BLaER1 treated with 17β-estradiol and CSF1 and Interleukin-3, amounts not matched to agents 10 nM and 100 nM (cell line): ENCODE results near the gene TP53I11.

ENCODE experiments used
- H3K27ac ChIP-seq, 11 experiments: shearing (Covaris generic); formaldehyde crosslinking; 2 replicates each; pipeline ENCODE4 v1.8.1; 2022
- H3K27me3 ChIP-seq, 11 experiments: shearing (Covaris generic); formaldehyde crosslinking; 2 replicates each; pipeline ENCODE4 v1.8.1; 2022
- H3K36me3 ChIP-seq, 11 experiments: shearing (Covaris generic); formaldehyde crosslinking; 2 replicates each; pipeline ENCODE4 v1.8.1; 2022
- H3K4me1 ChIP-seq, 10 experiments: shearing (Covaris generic); formaldehyde crosslinking; 2 replicates each; pipeline ENCODE4 v1.8.1; 2022
- H3K4me2 ChIP-seq, 11 experiments: shearing (Covaris generic); formaldehyde crosslinking; 2 replicates each; pipeline ENCODE4 v1.8.1; 2022
- H3K4me3 ChIP-seq, 10 experiments: shearing (Covaris generic); formaldehyde crosslinking; 2 replicates each; pipeline ENCODE4 v1.8.1; 2022
- H3K9ac ChIP-seq, 11 experiments: shearing (Covaris generic); formaldehyde crosslinking; 2 replicates each; pipeline ENCODE4 v1.8.1; 2022
- H3K9me3 ChIP-seq, 11 experiments: shearing (Covaris generic); formaldehyde crosslinking; replicated peaks in 1 of 11; 2 replicates each; pipeline ENCODE4 v1.8.1; 2022
- H4K20me1 ChIP-seq, 11 experiments: shearing (Covaris generic); formaldehyde crosslinking; 2 replicates each; pipeline ENCODE4 v1.8.1; 2022
- Cebpa-rat ChIP-seq, 11 experiments: shearing (Covaris generic); IDR thresholded peaks; 2 replicates each; pipeline ENCODE4 v1.8.1; 2022

TP53I11 gene

DNA sequence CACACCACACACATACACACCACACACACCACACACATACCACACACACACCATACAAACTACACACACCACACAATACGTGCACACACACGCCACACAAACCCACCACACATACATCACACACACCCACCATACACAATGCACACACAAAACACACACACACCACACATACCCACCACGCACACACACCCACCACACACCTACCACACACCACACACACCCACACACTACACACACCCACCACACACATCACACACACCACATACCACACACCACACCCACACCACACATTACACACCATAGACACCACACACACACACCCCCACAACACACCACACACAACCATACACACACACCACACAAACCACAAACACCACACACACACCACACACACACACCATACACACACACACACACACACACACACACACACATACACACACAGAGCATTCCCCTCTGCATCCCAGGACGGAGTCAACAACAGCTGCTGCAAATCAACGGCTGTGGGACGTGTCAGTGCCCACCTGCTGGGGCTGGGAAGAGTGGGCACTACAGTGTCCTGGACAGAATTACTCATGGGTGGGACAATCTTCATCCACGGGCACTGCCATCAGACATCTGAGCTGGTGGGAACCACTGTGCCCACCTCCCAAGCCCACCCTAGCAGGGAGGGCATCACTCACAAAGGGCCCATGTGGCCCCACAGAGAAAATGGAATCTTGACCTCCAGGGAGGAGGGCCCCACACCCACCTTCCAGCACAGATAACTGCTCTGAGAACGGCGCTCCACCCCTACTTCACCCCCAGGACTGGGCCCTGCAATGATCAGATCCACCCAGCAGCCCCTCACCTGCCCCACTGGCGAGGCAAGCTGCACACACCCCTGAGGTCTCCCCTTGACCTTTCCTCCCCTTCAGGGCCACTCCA is 8.4 kb downstream of the TP53I11 start:
- Histone ChIP-seq H3K27me3 (no peaks in the 10 kb centered on the region), H4K20me1 (peaks cover 81 to 100% (median 97%) of the 10 kb centered on the region in 11 experiments), H3K27ac (peak overlapping the region in 9 of 11 experiments; percentile 50 to 99 (median 72); a peak in 18 of 22 replicates), H3K4me3 (peak overlapping the region in 8 of 10 experiments; percentile 44 to 59 (median 49); a peak in 16 of 20 replicates), H3K4me1 (peaks cover 94 to 100% (median 100%) of the 10 kb centered on the region in 10 experiments), H3K4me2 (peak overlapping the region; percentile 86 to 99 (median 97)), H3K9me3 (no peaks in the 10 kb centered on the region), H3K36me3 (peaks cover 5 to 73% (median 50%) of the 10 kb centered on the region in 11 experiments; a peak in 18 of 22 replicates), H3K9ac (peak overlapping the region; percentile 11 to 99 (median 61); a peak in 18 of 22 replicates)
- no peak for TF ChIP-seq Cebpa-rat (IDR thresholded peaks at IDR 0.05)

DNA sequence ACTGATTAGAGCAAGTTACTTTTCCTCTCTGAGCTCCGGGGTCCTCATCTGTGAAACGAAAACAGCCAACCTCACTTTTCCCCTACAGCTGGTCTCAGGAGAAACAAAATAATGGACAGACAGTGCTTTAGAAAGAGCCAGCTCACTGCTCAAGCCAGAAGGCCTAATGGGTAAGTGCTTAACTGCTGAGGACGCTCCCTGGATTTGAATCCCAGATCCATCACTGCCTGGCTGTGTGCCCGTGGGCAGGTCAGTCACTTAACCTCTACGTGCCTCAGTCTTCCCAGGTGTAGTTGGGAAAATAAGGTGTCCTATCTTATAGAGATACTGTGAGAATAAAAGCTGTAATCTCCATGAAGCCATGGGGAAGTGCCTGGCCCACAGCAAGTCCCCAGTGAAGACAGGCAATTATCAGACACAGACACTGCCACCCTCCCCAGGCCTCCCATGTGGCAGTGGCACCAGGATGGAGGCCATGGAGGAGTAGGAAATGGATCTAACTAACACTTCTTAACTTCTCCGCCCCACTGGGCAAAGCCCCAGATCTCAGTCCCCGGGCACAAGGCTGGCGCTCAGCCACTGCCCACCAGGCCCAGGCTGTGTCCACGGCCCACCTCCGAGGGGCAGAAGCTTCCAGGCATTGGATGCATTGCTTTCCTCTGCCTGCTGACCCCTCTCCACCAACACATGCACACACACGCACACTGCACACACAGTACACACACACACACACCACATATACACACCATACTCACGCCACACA is 9.2 kb downstream of the TP53I11 start:
- H3K4me3 ChIP-seq, result peak overlapping the region in 6 of 10 experiments; percentile 3 to 51 (median 45); a peak in 7 of 20 replicates
- H3K27me3 ChIP-seq, result no peaks in the 10 kb centered on the region
- peak overlapping the region in 9 of 11 experiments; percentile 32 to 99 (median 72); a peak in 17 of 22 replicates for H3K27ac ChIP-seq
- H3K4me2 ChIP-seq, result peak overlapping the region; percentile 86 to 99 (median 97)
- H3K4me1 ChIP-seq, result peaks cover 90 to 100% (median 100%) of the 10 kb centered on the region in 10 experiments
- H3K36me3 ChIP-seq, result peaks cover 6 to 71% (median 49%) of the 10 kb centered on the region in 11 experiments; a peak in 18 of 22 replicates
- H4K20me1 ChIP-seq, result peaks cover 81 to 100% (median 97%) of the 10 kb centered on the region in 11 experiments
- no peaks in the 10 kb centered on the region for H3K9me3 ChIP-seq
- H3K9ac ChIP-seq, result peak overlapping the region in 10 of 11 experiments; percentile 11 to 99 (median 62); a peak in 17 of 22 replicates
- TF ChIP-seq Cebpa-rat (IDR thresholded peaks at IDR 0.05), result no peak

DNA sequence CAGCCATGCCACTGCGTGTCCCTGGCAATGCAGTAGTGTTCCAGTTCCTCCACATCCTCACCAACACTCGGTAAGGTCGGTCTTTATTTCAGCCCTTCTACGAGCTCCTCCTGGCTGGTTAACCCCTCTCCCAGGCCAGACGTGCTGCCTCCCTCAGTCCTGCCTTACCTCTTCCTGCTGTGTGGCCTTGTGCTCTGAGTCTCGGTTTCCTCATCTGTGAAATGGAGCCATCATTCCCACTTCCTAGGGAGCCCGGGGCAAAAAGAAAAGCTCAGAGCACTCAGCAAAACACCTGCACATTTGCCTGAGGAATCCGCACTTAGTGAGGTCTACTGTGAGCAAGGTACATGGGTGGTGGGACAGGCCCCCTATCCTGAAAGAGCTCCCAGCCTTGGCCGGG is 9.8 kb downstream of the TP53I11 start:
- H3K4me1 ChIP-seq, result peaks cover 84 to 100% (median 94%) of the 10 kb centered on the region in 10 experiments
- H3K4me2 ChIP-seq, result peak overlapping the region; percentile 86 to 99 (median 97)
- no peak for TF ChIP-seq Cebpa-rat (IDR thresholded peaks at IDR 0.05)
- peaks cover 75 to 100% (median 97%) of the 10 kb centered on the region in 11 experiments for H4K20me1 ChIP-seq
- H3K9me3 ChIP-seq, result no peaks in the 10 kb centered on the region
- H3K9ac ChIP-seq, result peak overlapping the region in 10 of 11 experiments; percentile 11 to 99 (median 62); a peak in 13 of 22 replicates
- H3K36me3 ChIP-seq, result peaks cover 8 to 70% (median 52%) of the 10 kb centered on the region in 11 experiments; a peak in 19 of 22 replicates
- H3K27ac ChIP-seq, result peak overlapping the region in 9 of 11 experiments; percentile 32 to 99 (median 72); a peak in 16 of 22 replicates
- no peaks in the 10 kb centered on the region for H3K27me3 ChIP-seq
- H3K4me3 ChIP-seq, result peak overlapping the region in 2 of 10 experiments; percentile 3 to 33; a peak in 2 of 20 replicates

DNA sequence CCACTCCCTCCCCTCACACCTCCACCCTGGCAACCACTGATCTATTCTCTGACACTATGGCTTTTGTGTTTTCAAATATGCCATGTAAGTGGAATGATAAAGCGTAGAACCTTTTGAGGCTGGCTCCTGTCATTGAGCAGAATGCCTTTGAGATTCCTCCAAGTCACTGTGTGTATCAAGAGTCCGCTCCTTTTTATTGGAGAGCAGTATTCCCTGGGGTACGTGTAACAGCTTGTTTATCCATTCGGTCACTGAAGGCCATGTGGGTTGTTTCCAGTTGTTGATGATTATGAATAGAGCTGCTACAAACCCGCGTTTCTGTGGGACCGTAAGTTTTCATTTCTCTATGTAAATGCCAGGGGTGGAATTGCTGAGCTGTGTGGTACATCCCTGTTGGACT is 10.3 kb downstream of the TP53I11 start:
- Histone ChIP-seq H4K20me1 (peaks cover 74 to 99% (median 95%) of the 10 kb centered on the region in 11 experiments), H3K36me3 (peaks cover 11 to 70% (median 51%) of the 10 kb centered on the region in 11 experiments; a peak in 21 of 22 replicates), H3K4me1 (peaks cover 80 to 96% (median 90%) of the 10 kb centered on the region in 10 experiments), H3K9me3 (no peaks in the 10 kb centered on the region), H3K4me3 (peak overlapping the region in 1 of 10 experiments; percentile 3; a peak in 2 of 20 replicates), H3K9ac (peak overlapping the region in 3 of 11 experiments; percentile 72 to 99 (median 99); a peak in 4 of 22 replicates), H3K27me3 (no peaks in the 10 kb centered on the region), H3K27ac (peak overlapping the region in 4 of 11 experiments; percentile 71 to 99 (median 80); a peak in 7 of 22 replicates), H3K4me2 (peak overlapping the region; percentile 86 to 99 (median 97))
- no peak for TF ChIP-seq Cebpa-rat (IDR thresholded peaks at IDR 0.05)

DNA sequence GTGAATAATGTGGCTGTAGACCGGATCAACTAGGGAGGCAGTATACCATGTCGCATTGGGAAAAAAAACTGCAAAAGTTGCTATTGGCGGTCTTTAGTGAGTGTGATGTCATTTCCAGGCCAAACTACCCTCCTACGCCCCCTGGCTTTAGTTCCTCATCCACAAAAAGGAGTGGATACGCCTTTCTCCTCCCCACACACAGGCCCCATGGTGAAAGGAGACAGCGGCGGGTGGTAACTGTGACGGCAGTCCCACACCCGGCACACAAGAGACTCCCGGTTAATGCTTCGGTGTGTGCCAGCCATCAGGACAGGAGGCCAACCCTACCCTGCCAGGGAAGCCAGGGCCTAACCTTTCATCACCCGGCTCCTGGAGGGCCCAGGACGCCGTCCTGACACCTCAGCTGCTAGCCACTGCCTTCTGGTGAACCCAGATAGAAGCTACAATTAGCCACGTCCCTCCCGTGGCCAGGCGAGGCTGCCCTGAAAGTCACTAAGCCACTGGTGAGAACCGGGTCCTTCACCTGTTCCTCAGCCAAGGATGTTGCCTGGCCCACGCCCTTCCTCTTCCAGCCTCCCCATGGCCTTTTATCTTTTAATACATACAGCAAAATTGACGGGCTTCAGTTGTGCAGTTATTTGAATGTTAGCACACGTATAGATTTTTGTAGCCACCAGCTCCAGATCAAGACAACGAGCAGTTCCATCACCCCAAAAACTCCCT is 10.8 kb downstream of the TP53I11 start:
- peaks cover 75 to 90% (median 84%) of the 10 kb centered on the region in 10 experiments for H3K4me1 ChIP-seq
- peak overlapping the region in 9 of 11 experiments; percentile 9 to 99 (median 38); a peak in 11 of 22 replicates for H3K27ac ChIP-seq
- H3K9me3 ChIP-seq, result no peaks in the 10 kb centered on the region
- peak overlapping the region; percentile 86 to 99 (median 97) for H3K4me2 ChIP-seq
- H3K4me3 ChIP-seq, result no peak overlapping the region
- peaks cover 16 to 70% (median 51%) of the 10 kb centered on the region in 11 experiments for H3K36me3 ChIP-seq
- peak overlapping the region in 6 of 11 experiments; percentile 27 to 99 (median 39); a peak in 9 of 22 replicates for H3K9ac ChIP-seq
- TF ChIP-seq Cebpa-rat (IDR thresholded peaks at IDR 0.05), result no peak
- H3K27me3 ChIP-seq, result no peaks in the 10 kb centered on the region
- H4K20me1 ChIP-seq, result peaks cover 70 to 99% (median 95%) of the 10 kb centered on the region in 11 experiments

DNA sequence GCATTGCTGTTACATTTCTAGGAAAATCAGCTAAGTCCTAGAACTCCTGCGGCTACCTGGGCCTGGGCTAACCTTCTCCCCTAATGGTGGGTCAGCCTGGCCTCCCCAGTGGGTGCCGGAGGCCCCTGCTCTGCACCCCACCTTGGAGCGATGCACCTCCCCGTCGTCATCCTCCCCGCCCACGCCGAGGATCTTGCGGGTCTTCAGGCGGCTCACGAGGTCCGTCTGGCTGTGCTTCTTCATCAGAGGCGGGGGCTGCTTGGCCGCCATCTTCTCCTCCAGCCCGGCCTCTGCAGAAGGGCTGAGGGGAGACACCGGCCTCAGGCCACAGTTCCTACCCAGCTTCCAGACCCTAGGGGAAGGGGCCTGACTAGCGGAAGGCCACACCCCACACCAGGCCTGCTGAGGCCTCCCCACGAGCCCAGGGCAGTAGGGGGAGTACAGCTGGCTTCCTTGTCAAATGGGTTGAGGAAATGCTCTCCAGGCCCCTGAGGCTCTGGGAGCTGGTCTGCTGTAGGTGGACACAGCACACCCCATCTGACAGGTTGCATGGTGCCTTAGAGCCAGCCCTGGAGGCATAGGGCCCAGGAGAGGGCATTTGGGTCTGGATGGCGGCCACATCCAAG is 12.5 kb downstream of the TP53I11 start:
- H3K4me3 ChIP-seq, result no peak overlapping the region
- no peaks in the 10 kb centered on the region for H3K27me3 ChIP-seq
- no peaks in the 10 kb centered on the region for H3K9me3 ChIP-seq
- H3K4me1 ChIP-seq, result peaks cover 58 to 73% (median 67%) of the 10 kb centered on the region in 10 experiments
- peak overlapping the region in 6 of 11 experiments; percentile 7 to 53 (median 33); a peak in 10 of 22 replicates for H3K27ac ChIP-seq
- H4K20me1 ChIP-seq, result peaks cover 66 to 99% (median 95%) of the 10 kb centered on the region in 11 experiments; a peak in 21 of 22 replicates
- H3K9ac ChIP-seq, result peak overlapping the region in 9 of 11 experiments; percentile 15 to 56 (median 46); a peak in 13 of 22 replicates
- no peak for TF ChIP-seq Cebpa-rat (IDR thresholded peaks at IDR 0.05)
- H3K36me3 ChIP-seq, result peaks cover 33 to 74% (median 64%) of the 10 kb centered on the region in 11 experiments
- H3K4me2 ChIP-seq, result peak overlapping the region; percentile 48 to 99 (median 96)

DNA sequence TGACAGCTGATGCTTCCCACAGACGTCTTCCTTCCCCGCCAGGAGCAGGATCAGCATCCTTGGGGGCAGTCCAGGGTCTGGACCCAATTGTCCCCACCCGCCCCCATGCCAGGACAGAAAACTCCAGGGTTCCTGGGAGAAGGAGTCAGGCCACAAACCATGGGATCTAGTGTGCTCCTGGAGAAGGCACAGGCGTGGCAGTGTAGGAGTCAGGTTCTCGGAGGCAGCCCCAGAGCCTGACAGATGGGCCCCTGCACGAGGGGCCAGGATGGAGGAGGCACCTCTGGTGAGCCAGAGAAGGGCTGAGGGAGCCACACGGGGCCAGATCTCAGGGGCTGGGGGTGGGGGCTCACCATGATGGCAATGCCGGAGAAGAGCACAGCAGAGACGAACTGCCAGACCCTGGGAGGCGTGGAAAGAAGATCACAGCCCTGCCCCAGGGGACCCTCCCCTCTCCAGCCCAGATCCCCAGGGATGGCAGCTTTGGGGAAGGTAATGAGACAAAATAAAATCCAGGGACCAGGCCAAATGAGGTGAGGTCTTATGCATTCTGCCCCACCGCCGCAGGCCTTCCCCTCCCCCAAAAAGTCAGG is 13.6 kb downstream of the TP53I11 start:
- Histone ChIP-seq H3K27ac (peak overlapping the region in 2 of 11 experiments; percentile 16 to 45; a peak in 4 of 22 replicates), H3K27me3 (no peaks in the 10 kb centered on the region), H3K36me3 (peaks cover 38 to 85% (median 73%) of the 10 kb centered on the region in 11 experiments), H4K20me1 (peaks cover 57 to 99% (median 95%) of the 10 kb centered on the region in 11 experiments; a peak in 21 of 22 replicates), H3K9me3 (no peaks in the 10 kb centered on the region), H3K4me2 (peak overlapping the region in 9 of 11 experiments; percentile 37 to 99 (median 97); a peak in 20 of 22 replicates), H3K9ac (peak overlapping the region in 5 of 11 experiments; percentile 18 to 54 (median 46); a peak in 5 of 22 replicates), H3K4me3 (peak overlapping the region in 1 of 10 experiments; percentile 8; a peak in 1 of 20 replicates), H3K4me1 (peaks cover 47 to 66% (median 56%) of the 10 kb centered on the region in 10 experiments)
- TF ChIP-seq Cebpa-rat (IDR thresholded peaks at IDR 0.05), result no peak
